ENCODE measurements around the gene SAG. TPM values are rescaled to one million over a fixed set of nuclear protein-coding genes. Genes with fewer than 3 reads are reported as not detected.

The SAG gene
- total RNA-seq, 1 donor: not detected

DNA sequence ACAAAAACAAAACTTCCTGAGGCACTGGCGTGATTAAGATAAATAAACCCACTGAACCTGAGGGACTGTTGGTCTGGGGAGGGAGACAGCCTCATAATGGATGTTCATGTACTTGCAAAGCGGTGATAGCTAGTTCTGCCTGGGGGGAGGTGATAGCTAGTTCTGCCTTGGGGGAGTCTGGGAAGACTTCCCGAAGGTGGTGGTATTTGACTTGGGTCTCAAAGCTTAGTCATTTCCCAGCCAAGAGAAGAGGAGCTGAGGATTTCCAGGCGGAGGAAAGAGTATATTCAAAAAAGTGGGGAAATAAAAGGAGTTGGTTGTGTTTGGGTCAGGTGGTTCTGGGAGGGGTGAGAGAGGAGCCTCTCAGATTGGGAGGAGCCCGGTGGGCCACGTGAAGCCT, 71.4 kb downstream of the SAG start:
- no peak for DNase-seq (ENCODE audit: low read depth)
- no peak overlapping the region for H3K4me3 ChIP-seq (ENCODE audit: low read depth, low read length)
- no peak for TF ChIP-seq CTCF (IDR thresholded peaks at IDR 0.05; ENCODE audit: insufficient read depth, low read depth, low read length)

DNA sequence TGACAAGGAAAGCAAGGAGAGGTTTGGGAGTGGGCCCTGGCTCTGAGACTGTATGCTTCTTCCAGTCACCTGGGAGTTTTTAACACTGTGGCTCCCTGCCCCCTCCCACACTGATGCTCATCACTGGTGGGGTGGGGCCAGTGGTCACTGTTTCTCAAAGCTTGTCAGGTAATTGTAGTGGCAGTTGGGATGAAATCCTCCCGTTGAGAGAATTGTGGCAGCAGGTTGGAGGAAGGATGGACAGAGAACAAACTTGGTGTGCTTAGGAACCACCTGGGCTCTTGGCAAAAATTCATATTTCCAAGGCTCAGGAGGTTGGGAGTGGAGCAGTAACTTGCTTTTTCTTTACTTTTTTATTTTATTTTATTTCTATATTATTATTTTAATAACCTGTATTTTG, 71.8 kb downstream of the SAG start:
- no peak for DNase-seq (ENCODE audit: low read depth)
- TF ChIP-seq CTCF (IDR thresholded peaks at IDR 0.05; ENCODE audit: insufficient read depth, low read depth, low read length): no peak
- H3K4me3 ChIP-seq (ENCODE audit: low read depth, low read length): no peak overlapping the region

DNA sequence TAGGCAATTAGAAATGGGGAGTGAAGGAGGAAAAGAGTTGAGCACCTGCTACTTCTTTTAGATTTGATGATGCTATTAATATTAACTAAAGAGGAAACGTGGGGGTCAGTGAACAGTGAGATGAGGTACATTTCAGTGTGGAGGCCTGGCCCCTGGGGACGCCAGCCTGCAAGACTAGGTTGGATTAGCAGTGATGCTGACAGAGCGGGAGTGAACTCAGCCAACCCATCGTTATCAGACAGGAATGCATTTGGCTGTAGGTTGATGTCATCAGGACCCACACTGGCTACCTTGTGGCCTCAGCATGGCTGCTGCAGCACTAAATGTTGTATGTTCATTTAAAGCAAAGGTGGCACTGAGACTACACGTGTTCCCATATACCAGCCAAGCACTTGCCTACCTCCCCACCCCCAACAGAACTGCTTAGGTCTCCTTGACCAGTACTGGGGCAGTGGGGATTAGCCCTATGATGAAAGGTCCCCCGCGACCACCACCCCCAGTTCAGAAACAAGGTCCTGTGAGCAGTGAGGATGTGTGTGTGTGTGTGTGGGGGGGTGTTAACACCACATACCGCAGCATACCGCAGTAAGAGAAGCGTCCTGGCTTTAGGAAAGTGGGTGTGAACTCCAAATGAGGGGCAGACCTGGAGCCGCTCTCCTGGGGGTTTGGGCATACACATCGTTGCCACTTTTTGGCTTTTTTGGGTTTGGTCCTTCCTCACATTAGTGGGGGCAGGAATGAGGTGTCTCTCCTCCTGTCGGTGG, 72.7 kb downstream of the SAG start:
- H3K4me3 ChIP-seq (ENCODE audit: low read depth, low read length): no peak overlapping the region
- peak; percentile 30 for DNase-seq (ENCODE audit: low read depth)
- no peak for TF ChIP-seq CTCF (IDR thresholded peaks at IDR 0.05; ENCODE audit: insufficient read depth, low read depth, low read length)

GRCh38 chr2:233380995-233381637, 73.5 kb downstream of the SAG start:
- TF ChIP-seq CTCF (IDR thresholded peaks at IDR 0.05; ENCODE audit: insufficient read depth, low read depth, low read length): no peak
- no peak for DNase-seq (ENCODE audit: low read depth)
- no peak overlapping the region for H3K4me3 ChIP-seq (ENCODE audit: low read depth, low read length)

DNA sequence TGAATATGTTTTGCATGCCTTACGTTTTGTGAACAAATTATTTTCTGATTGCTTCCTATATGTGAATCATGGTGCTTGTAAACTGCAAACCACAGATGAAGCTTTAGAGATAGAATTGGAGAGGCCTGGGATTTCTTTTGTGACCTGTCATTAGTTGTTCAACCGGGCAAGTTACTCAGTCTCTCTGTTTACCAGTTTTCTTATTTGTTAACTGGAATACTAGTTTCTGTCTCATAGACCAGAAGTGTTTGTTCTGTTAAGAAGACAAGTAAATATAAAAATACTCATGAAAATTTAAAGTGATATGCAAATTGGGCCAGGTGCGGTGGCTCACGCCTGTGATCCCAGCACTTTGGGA, 74.0 kb downstream of the SAG start:
- no peak for TF ChIP-seq CTCF (IDR thresholded peaks at IDR 0.05; ENCODE audit: insufficient read depth, low read depth, low read length)
- no peak overlapping the region for H3K4me3 ChIP-seq (ENCODE audit: low read depth, low read length)
- DNase-seq (ENCODE audit: low read depth): peak; percentile 29

DNA sequence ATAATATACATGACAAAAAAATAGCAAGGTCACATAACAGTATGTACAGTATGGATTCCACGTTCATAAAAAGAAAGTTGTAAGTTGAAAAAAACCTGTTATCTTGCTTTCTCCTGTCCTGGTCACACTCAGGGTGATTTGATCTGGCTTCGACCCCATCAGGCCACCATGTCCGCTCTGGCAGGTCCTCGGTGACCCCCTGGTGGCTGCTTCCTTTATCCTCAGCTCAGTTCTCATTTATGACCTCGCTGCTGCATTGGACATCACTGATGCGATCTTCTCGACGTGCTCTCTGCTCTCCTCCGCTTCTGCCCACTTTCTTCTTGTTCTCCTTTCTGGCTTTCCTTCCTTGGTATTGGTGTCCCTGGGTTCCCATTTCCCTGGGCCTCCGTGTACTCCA, 76.4 kb downstream of the SAG start:
- H3K4me3 ChIP-seq (ENCODE audit: low read depth, low read length): no peak overlapping the region
- TF ChIP-seq CTCF (IDR thresholded peaks at IDR 0.05; ENCODE audit: insufficient read depth, low read depth, low read length): no peak
- no peak for DNase-seq (ENCODE audit: low read depth)
